Sigmoid colon (tissue), 7 donors: ENCODE measurements around the gene SLC22A4. TPM values are rescaled to one million over a fixed set of nuclear protein-coding genes. Genes with fewer than 3 reads are reported as not detected.

Experiments used
- DNase-seq: peaks from one replicate; pipeline ENCODE4 v3.0.0-alpha.2; 2019
- H3K27ac ChIP-seq, 4 donors: fragments of 200-600 bp; sonication (generic); one replicate each; pipeline ENCODE4 v1.5.1; 2016 to 2019; ENCODE audit warnings: mild to moderate bottlenecking in 1 of 4
- H3K27me3 ChIP-seq, 3 donors: fragments of 200-600 bp; sonication (generic); one replicate each; pipeline ENCODE4 v1.5.1; 2019; ENCODE audit warnings: mild to moderate bottlenecking in 1 of 3
- H3K36me3 ChIP-seq, 4 donors: fragments of 200-600 bp; sonication (generic); one replicate each; pipeline ENCODE4 v1.5.1; 2016 to 2019
- H3K4me1 ChIP-seq, 4 donors: fragments of 200-600 bp; sonication (generic); one replicate each; pipeline ENCODE4 v1.5.1; 2017 to 2019
- H3K4me3 ChIP-seq, 4 donors: fragments of 200-600 bp; sonication (generic); one replicate each; pipeline ENCODE4 v1.5.1; 2017 to 2019; ENCODE audit warnings: mild to moderate bottlenecking in 2 of 4, moderate library complexity in 1 of 4
- H3K9me3 ChIP-seq, 4 donors: fragments of 200-600 bp in 3 of 4; sonication (generic) in 3 of 4; one replicate each; pipeline versions ENCODE4 v1.5.1 to v1.6.1; 2013 to 2019
- EP300 ChIP-seq, 4 donors: sonication (generic); formaldehyde crosslinking; IDR thresholded peaks; one replicate each; pipeline ENCODE4 v1.6.1; 2017; ENCODE audit warnings: antibody characterized with exemption in 4 of 4
- POLR2A ChIP-seq, 2 donors: fragments of 450-650 bp; IDR thresholded peaks; one replicate each; pipeline ENCODE4 v1.6.1; 2016; ENCODE audit warnings: antibody characterized with exemption in 2 of 2, mild to moderate bottlenecking in 2 of 2, moderate library complexity in 2 of 2
- POLR2AphosphoS5 ChIP-seq, 4 donors: sonication (generic); formaldehyde crosslinking; IDR thresholded peaks; one replicate each; pipeline ENCODE4 v1.6.1; 2017; ENCODE audit warnings: antibody characterized with exemption in 4 of 4
- WGBS, 2 donors: extraction: QIAGEN DNeasy Blood & Tissue Kit; methylation state at CpG; one replicate each; pipeline ENCODE4 v1.1.7; 2013; 5-methylcytosine and 5-hydroxymethylcytosine counted together
- intact Hi-C: fragments of 100-400 bp; cut with DNase I; formaldehyde crosslinking; loops from one replicate; pipeline ENCODE4 v1.15.1; 2023
- polyA plus RNA-seq, 3 donors: library from polyadenylated mRNA; stranded (reverse); fragments of 200-250 nt; gene quantifications; one replicate each; pipeline ENCODE4 v1.2.3, GENCODE V29; 2013
- total RNA-seq, 4 donors: library from RNA; depleted of rRNA; stranded (reverse); fragments of >200 nt; gene quantifications; one replicate each; pipeline ENCODE4 v1.1.0, GENCODE V29; 2016
- TF ChIP-seq, protein P1 (sequence below), 4 experiments: fragments of 450-650 bp in 3 of 4; fragments of 200-600 bp in 1 of 4; IDR thresholded peaks; one replicate each; pipeline ENCODE4 v1.5.1; 2016 to 2019; ENCODE audit warnings: antibody characterized with exemption in 4 of 4, mild to moderate bottlenecking in 3 of 4, moderate library complexity in 2 of 4
- donor health status: healthy with polysubstance abuse.
- donor health status: Bipolar disorder and iron deficiency.
- donor health status: healthy.

SLC22A4 gene
- total and polyA plus RNA-seq, 7 donors: 0.49 to 3.4 (median 0.83) TPM

DNA sequence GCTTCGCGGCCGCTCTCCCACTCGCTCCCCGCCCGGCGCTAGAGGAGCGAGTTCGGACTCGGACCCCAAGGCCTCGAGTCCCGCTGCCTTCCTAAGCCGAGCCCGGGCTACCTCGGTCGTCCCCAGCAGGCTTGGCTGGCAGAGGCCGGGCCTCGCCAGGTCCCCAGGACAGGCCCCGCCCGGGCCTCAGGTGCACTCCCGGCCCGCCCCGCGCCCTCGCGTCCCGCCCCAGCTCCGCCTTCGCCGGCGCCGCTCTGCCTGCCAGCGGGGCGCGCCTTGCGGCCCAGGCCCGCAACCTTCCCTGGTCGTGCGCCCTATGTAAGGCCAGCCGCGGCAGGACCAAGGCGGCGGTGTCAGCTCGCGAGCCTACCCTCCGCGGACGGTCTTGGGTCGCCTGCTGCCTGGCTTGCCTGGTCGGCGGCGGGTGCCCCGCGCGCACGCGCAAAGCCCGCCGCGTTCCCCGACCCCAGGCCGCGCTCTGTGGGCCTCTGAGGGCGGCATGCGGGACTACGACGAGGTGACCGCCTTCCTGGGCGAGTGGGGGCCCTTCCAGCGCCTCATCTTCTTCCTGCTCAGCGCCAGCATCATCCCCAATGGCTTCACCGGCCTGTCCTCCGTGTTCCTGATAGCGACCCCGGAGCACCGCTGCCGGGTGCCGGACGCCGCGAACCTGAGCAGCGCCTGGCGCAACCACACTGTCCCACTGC is 75.4 kb downstream of the SLC22A4 start, which contains the start of gene SLC22A5:
Gene SLC22A5 (plus strand): TSS at position 237 of the 707 bp plus-strand sequence. CDS start 263 bp downstream, at position 500.
- H3K4me1 ChIP-seq: peaks cover 0 to 41% (median 27%) of the 10 kb centered on the region in 4 donors
- peak within 1 kb of the TSS; percentile 60 to 80 (median 76) for H3K4me3 ChIP-seq
- H3K36me3 ChIP-seq: no peaks in the 10 kb centered on the region
- 0 to 1% methylated on average over 83 of the region's 83 CpGs for WGBS, 2 donors
- H3K27ac ChIP-seq: peak within 1 kb of the TSS; percentile 83 to 89 (median 87)
- no peaks in the 10 kb centered on the region for H3K27me3 ChIP-seq
- TF ChIP-seq EP300 (IDR thresholded peaks at IDR 0.05): no peak
- TF ChIP-seq POLR2A (IDR thresholded peaks at IDR 0.05): peak in 1 of 2 donors; percentile 22
- peak; percentile 4 to 61 (median 44) for TF ChIP-seq POLR2AphosphoS5 (IDR thresholded peaks at IDR 0.05)
- TF ChIP-seq, protein P1, sequence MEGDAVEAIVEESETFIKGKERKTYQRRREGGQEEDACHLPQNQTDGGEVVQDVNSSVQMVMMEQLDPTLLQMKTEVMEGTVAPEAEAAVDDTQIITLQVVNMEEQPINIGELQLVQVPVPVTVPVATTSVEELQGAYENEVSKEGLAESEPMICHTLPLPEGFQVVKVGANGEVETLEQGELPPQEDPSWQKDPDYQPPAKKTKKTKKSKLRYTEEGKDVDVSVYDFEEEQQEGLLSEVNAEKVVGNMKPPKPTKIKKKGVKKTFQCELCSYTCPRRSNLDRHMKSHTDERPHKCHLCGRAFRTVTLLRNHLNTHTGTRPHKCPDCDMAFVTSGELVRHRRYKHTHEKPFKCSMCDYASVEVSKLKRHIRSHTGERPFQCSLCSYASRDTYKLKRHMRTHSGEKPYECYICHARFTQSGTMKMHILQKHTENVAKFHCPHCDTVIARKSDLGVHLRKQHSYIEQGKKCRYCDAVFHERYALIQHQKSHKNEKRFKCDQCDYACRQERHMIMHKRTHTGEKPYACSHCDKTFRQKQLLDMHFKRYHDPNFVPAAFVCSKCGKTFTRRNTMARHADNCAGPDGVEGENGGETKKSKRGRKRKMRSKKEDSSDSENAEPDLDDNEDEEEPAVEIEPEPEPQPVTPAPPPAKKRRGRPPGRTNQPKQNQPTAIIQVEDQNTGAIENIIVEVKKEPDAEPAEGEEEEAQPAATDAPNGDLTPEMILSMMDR (IDR thresholded peaks at IDR 0.05): no peak
- intact Hi-C loops: loop anchor here (1.0 to 5.0 kb wide), 3 partner anchors 75 to 177 kb away; partner anchors contain the start of gene SLC22A4
- DNase-seq: peak; percentile 74
- no peaks in the 10 kb centered on the region for H3K9me3 ChIP-seq

- Histone ChIP-seq H3K4me1 (peaks cover 0 to 34% (median 27%) of the 10 kb centered on the region in 4 donors), H3K36me3 (no peaks in the 10 kb centered on the region), H3K4me3 (peak overlapping the region; percentile 60 to 80 (median 76)), H3K27me3 (no peaks in the 10 kb centered on the region), H3K9me3 (no peaks in the 10 kb centered on the region), H3K27ac (peak overlapping the region; percentile 83 to 89 (median 87))
- DNase-seq: no peak
- WGBS, 2 donors: 8 to 18% methylated on average over 34 of the region's 34 CpGs
- TF ChIP-seq, protein P1 (IDR thresholded peaks at IDR 0.05): no peak
- TF ChIP-seq POLR2A (IDR thresholded peaks at IDR 0.05) (no peak), EP300 (IDR thresholded peaks at IDR 0.05) (no peak), POLR2AphosphoS5 (IDR thresholded peaks at IDR 0.05) (no peak)
- intact Hi-C loops: no loop called here
Observed at GRCh38 chr5:132370181-132370970, 76.2 kb downstream of the SLC22A4 start.

GRCh38 chr5:132370971-132371602 is 76.9 kb downstream of the SLC22A4 start:
- H3K27me3 ChIP-seq: no peaks in the 10 kb centered on the region
- H3K4me3 ChIP-seq: peak overlapping the region in 1 of 4 donors; percentile 76
- no peak for DNase-seq
- H3K27ac ChIP-seq: peak overlapping the region in 1 of 4 donors; percentile 89
- peaks cover 0 to 33% (median 26%) of the 10 kb centered on the region in 4 donors for H3K4me1 ChIP-seq
- H3K36me3 ChIP-seq: no peaks in the 10 kb centered on the region
- intact Hi-C loops: no loop called here
- TF ChIP-seq, protein P1 (IDR thresholded peaks at IDR 0.05): no peak
- TF ChIP-seq POLR2AphosphoS5 (IDR thresholded peaks at IDR 0.05): no peak
- no peak for TF ChIP-seq EP300 (IDR thresholded peaks at IDR 0.05)
- no peak for TF ChIP-seq POLR2A (IDR thresholded peaks at IDR 0.05)
- WGBS, 2 donors: 55 to 82% methylated on average over 19 of the region's 19 CpGs
- H3K9me3 ChIP-seq: no peaks in the 10 kb centered on the region

DNA sequence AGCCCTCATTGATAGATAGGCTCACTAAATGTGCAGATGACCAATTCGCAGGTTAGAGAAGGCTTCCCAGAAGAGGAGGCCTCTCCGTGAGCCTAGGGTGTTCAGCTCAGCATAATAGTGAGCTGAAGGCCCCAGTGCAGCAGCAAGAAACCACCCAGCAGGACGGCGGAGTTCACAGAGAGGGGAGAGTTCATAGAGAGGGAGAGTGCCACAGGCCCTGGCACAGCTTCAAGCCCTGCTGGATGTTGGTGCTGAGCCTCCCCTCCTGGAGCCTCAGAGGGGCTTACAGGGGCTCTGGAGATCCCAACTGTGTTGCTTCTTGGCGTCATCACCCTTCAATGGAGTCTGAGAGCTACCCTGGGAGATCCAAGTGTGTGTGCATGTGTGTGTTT is 77.4 kb downstream of the SLC22A4 start:
- DNase-seq: no peak
- no peak overlapping the region for H3K4me3 ChIP-seq
- H3K27me3 ChIP-seq: no peaks in the 10 kb centered on the region
- H3K4me1 ChIP-seq: peaks cover 0 to 33% (median 26%) of the 10 kb centered on the region in 4 donors
- whole genome bisulfite sequencing, 2 donors: 88 to 89% methylated on average over 5 of the region's 5 CpGs
- TF ChIP-seq EP300 (IDR thresholded peaks at IDR 0.05) (no peak), POLR2AphosphoS5 (IDR thresholded peaks at IDR 0.05) (no peak), POLR2A (IDR thresholded peaks at IDR 0.05) (no peak)
- TF ChIP-seq, protein P1 (IDR thresholded peaks at IDR 0.05): no peak
- H3K36me3 ChIP-seq: no peaks in the 10 kb centered on the region
- H3K9me3 ChIP-seq: no peaks in the 10 kb centered on the region
- intact Hi-C loops: no loop called here
- H3K27ac ChIP-seq: peak overlapping the region in 1 of 4 donors; percentile 89
